ENCODE results near the gene CAMK1.

The CAMK1 gene

GRCh38 chr3:9793161-9793781, 23.5 kb upstream of the CAMK1 start:
- DNase-seq (ENCODE audit: low read depth in 2 of 2): peak in 1 of 2 donors; percentile 12

- DNase-seq (ENCODE audit: low read depth in 2 of 2): peak; percentile 80 to 86
Observed at GRCh38 chr3:9792405-9793160, 22.8 kb upstream of the CAMK1 start, which contains the start of the genes ARPC4 and TADA3. ARPC4 (plus strand) TSS chr3:9793082; CDS start chr3:9793122, 40 bp downstream. TADA3 (minus strand) TSS chr3:9792473; CDS start chr3:9791466, 1,007 bp downstream.

GRCh38 chr3:9791790-9792404, 22.1 kb upstream of the CAMK1 start:
- DNase-seq (ENCODE audit: low read depth in 2 of 2): no peak

GRCh38 chr3:9791127-9791526, 21.4 kb upstream of the CAMK1 start:
- DNase-seq (ENCODE audit: low read depth in 2 of 2): no peak

GRCh38 chr3:9787714-9788113, 18.0 kb upstream of the CAMK1 start:
- DNase-seq (ENCODE audit: low read depth in 2 of 2): no peak

GRCh38 chr3:9786825-9787669, 17.3 kb upstream of the CAMK1 start:
- no peak for DNase-seq (ENCODE audit: low read depth in 2 of 2)

- DNase-seq (ENCODE audit: low read depth in 2 of 2): no peak
Observed at GRCh38 chr3:9786209-9786739, 16.5 kb upstream of the CAMK1 start.

- DNase-seq (ENCODE audit: low read depth in 2 of 2): no peak
Observed at GRCh38 chr3:9785602-9786001, 15.9 kb upstream of the CAMK1 start.

- DNase-seq (ENCODE audit: low read depth in 2 of 2): no peak
Observed at GRCh38 chr3:9784965-9785364, 15.2 kb upstream of the CAMK1 start.

- DNase-seq (ENCODE audit: low read depth in 2 of 2): no peak
Observed at GRCh38 chr3:9783954-9784353, 14.2 kb upstream of the CAMK1 start.

GRCh38 chr3:9782770-9783169, 13.0 kb upstream of the CAMK1 start:
- DNase-seq (ENCODE audit: low read depth in 2 of 2): no peak

- no peak for DNase-seq (ENCODE audit: low read depth in 2 of 2)
Observed at GRCh38 chr3:9781978-9782603, 12.3 kb upstream of the CAMK1 start.

GRCh38 chr3:9781551-9781950, 11.8 kb upstream of the CAMK1 start:
- no peak for DNase-seq (ENCODE audit: low read depth in 2 of 2)

GRCh38 chr3:9780910-9781309, 11.2 kb upstream of the CAMK1 start:
- no peak for DNase-seq (ENCODE audit: low read depth in 2 of 2)

GRCh38 chr3:9780458-9780812, 10.7 kb upstream of the CAMK1 start:
- no peak for DNase-seq (ENCODE audit: low read depth in 2 of 2)

- no peak for DNase-seq (ENCODE audit: low read depth in 2 of 2)
Observed at GRCh38 chr3:9779721-9780457, 10.1 kb upstream of the CAMK1 start.

- DNase-seq (ENCODE audit: low read depth in 2 of 2): no peak
Observed at GRCh38 chr3:9779075-9779593, 9.4 kb upstream of the CAMK1 start.

GRCh38 chr3:9778143-9779074, 8.7 kb upstream of the CAMK1 start:
- no peak for DNase-seq (ENCODE audit: low read depth in 2 of 2)

GRCh38 chr3:9777694-9778021, 7.9 kb upstream of the CAMK1 start:
- no peak for DNase-seq (ENCODE audit: low read depth in 2 of 2)

Data from stimulated activated CD8-positive, alpha-beta memory T cell treated with anti-CD3 and anti-CD28 coated beads, Interleukin-7, amount 100 ng/mL, for 1 hour (primary cell).